Nephron (organoid): ENCODE data around the gene TUBGCP5.
"Not testable (repeated sequence)": the region's sequence is repeated elsewhere in the genome, so short reads cannot be mapped to it uniquely, and the experiment has no call there.

Experiments used
- H3K27ac Mint-ChIP-seq, 3 experiments: 2 replicates each; pipeline ENCODE4 v1.8.0; 2020; ENCODE audit warnings: mixed read lengths in 3 of 3, mild to moderate bottlenecking in 2 of 3, moderate library complexity in 1 of 3
- H3K27me3 Mint-ChIP-seq: 2 replicates; pipeline ENCODE4 v1.8.0; 2021; ENCODE audit warnings: low read depth, mild to moderate bottlenecking, moderate library complexity, mixed read lengths
- H3K36me3 Mint-ChIP-seq: 2 replicates; pipeline ENCODE4 v1.8.0; 2020; ENCODE audit warnings: low read depth, mixed read lengths
- H3K4me1 Mint-ChIP-seq: 2 replicates; pipeline ENCODE4 v1.8.0; 2020; ENCODE audit warnings: mixed read lengths
- H3K4me3 Mint-ChIP-seq, 3 experiments: 2 replicates each; pipeline ENCODE4 v1.8.0; 2020; ENCODE audit warnings: mild to moderate bottlenecking in 3 of 3, mixed read lengths in 3 of 3, moderate library complexity in 2 of 3
- H3K9me3 Mint-ChIP-seq: 2 replicates; pipeline ENCODE4 v1.8.0; 2020; ENCODE audit warnings: mixed read lengths
- TF ChIP-seq, protein P1 (sequence below), 3 experiments: fragments of 200-600 bp; sonication (generic); IDR thresholded peaks; one replicate each; pipeline ENCODE4 v1.5.0; 2021; ENCODE audit warnings: antibody characterized with exemption in 3 of 3; ENCODE audit not compliant: unreplicated experiment in 3 of 3

Gene TUBGCP5

DNA sequence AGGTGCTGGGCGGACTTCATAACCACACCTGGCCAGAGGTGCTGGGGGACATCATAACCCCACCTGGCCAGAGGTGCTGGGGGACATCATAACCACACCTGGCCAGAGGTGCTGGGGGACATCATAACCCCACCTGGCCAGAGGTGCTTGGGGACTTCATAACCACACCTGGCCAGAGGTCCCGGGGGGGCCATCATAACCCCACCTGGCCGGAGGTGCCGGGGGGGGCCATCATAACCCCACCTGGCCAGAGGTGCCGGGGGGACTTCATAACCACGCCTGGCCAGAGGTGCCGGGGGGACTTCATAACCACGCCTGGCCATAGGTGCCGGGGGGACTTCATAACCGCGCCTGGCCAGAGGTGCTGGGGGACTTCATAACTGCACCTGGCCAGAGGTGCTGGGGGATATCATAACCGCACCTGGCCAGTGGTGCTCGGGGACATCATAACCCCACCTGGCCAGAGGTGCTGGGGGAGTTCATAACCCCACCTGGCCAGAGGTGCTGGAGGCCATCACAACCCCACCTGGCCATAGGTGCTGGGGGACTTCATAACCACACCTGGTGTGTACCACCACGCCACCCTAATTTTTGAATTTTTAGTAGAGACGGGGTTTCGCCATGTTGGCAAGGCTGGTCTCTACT lies 10.7 kb upstream of the TUBGCP5 start:
- no peaks in the 10 kb centered on the region for H3K27me3 Mint-ChIP-seq
- TF ChIP-seq, protein P1, sequence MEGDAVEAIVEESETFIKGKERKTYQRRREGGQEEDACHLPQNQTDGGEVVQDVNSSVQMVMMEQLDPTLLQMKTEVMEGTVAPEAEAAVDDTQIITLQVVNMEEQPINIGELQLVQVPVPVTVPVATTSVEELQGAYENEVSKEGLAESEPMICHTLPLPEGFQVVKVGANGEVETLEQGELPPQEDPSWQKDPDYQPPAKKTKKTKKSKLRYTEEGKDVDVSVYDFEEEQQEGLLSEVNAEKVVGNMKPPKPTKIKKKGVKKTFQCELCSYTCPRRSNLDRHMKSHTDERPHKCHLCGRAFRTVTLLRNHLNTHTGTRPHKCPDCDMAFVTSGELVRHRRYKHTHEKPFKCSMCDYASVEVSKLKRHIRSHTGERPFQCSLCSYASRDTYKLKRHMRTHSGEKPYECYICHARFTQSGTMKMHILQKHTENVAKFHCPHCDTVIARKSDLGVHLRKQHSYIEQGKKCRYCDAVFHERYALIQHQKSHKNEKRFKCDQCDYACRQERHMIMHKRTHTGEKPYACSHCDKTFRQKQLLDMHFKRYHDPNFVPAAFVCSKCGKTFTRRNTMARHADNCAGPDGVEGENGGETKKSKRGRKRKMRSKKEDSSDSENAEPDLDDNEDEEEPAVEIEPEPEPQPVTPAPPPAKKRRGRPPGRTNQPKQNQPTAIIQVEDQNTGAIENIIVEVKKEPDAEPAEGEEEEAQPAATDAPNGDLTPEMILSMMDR (IDR thresholded peaks at IDR 0.05; ENCODE audit: unreplicated experiment in 3 of 3): no peak
- H3K4me1 Mint-ChIP-seq: no peaks in the 10 kb centered on the region
- no peaks in the 10 kb centered on the region for H3K36me3 Mint-ChIP-seq
- no peak overlapping the region for H3K27ac Mint-ChIP-seq
- H3K4me3 Mint-ChIP-seq: no peak overlapping the region
- peaks cover 3% of the 10 kb centered on the region for H3K9me3 Mint-ChIP-seq

DNA sequence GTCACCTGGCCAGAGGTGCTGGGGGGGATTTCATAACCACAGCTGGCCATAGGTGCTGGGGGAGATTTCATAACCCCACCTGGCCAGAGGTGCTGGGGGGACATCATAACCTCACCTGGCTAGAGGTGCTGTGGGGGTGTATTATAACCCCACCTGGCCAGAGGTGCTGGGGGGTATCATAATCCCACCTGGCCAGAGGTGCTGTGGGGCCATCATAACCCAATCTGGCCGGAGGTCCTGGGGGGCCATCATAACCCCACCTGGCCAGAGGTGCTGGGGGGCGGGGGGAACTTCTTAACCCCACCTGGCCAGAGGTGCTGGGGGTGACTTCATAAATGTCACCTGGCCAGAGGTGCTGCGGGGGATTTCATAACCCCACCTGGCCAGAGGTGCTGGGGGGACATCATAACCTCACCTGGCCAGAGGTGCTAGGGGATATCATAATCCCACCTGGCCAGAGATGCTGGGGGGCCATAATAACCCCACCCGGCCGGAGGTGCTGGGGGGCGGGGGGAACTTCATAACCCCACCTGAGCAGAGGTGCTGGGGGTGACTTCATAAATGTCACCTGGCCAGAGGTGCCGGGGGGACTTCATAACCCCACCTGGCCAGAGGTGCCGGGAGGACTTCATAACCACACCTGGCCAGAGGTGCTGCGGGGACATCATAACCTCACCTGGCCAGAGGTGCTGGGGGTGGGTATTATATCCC lies 9.4 kb upstream of the TUBGCP5 start:
- H3K9me3 Mint-ChIP-seq, H3K4me1 Mint-ChIP-seq, H3K27ac Mint-ChIP-seq, H3K4me3 Mint-ChIP-seq, H3K36me3 Mint-ChIP-seq, H3K27me3 Mint-ChIP-seq: not testable (repeated sequence)

DNA sequence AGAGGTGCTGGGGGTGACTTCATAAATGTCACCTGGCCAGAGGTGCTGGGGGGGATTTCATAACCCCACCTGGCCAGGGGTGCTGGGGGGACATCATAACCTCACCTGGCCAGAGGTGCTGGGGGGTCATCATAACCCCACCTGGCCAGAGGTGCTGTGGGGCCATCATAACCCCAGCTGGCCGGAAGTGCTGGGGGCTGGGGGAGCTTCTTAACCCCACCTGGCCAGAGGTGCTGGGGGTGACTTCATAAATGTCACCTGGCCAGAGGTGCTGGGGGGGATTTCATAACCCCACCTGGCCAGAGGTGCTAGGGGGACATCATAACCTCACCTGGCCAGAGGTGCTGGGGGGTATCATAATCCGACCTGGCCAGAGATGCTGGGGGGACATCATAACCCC lies 4.6 kb upstream of the TUBGCP5 start:
- H3K27me3 Mint-ChIP-seq, H3K36me3 Mint-ChIP-seq: not testable (repeated sequence)

DNA sequence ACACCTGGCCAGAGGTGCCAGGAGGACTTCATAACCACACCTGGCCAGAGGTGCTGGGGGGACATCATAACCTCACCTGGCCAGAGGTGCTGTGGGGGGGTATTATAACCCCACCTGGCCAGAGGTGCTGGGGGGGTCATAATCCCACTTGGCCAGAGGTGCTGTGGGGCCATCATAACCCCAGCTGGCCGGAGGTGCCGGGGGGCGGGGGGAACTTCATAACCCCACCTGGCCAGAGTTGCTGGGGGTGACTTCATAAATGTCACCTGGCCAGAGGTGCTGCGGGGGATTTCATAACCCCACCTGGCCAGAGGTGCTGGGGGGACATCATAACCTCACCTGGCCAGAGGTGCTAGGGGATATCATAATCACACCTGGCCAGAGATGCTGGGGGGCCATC lies 4.2 kb upstream of the TUBGCP5 start:
- H3K36me3 Mint-ChIP-seq, H3K4me3 Mint-ChIP-seq, H3K9me3 Mint-ChIP-seq, H3K4me1 Mint-ChIP-seq, H3K27me3 Mint-ChIP-seq, H3K27ac Mint-ChIP-seq: not testable (repeated sequence)

More for the DNA sequence above, 4.6 kb upstream of the TUBGCP5 start:
- H3K27ac Mint-ChIP-seq, H3K9me3 Mint-ChIP-seq, H3K4me3 Mint-ChIP-seq, H3K4me1 Mint-ChIP-seq: not testable (repeated sequence)

DNA sequence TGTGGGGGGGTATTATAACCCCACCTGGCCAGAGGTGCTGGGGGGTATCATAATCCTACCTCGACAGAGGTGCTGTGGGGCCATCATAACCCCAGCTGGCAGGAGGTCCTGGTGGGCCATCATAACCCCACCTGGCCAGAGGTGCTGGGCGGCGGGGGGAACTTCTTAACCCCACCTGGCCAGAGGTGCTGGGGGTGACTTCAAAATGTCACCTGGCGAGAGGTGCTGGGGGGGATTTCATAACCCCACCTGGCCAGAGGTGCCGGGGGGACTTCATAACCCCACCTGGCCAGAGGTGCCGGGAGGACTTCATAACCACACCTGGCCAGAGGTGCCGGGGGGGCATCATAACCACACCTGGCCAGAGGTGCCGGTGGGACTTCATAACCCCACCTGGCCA lies 2.4 kb upstream of the TUBGCP5 start:
- H3K36me3 Mint-ChIP-seq: not testable (repeated sequence)

DNA sequence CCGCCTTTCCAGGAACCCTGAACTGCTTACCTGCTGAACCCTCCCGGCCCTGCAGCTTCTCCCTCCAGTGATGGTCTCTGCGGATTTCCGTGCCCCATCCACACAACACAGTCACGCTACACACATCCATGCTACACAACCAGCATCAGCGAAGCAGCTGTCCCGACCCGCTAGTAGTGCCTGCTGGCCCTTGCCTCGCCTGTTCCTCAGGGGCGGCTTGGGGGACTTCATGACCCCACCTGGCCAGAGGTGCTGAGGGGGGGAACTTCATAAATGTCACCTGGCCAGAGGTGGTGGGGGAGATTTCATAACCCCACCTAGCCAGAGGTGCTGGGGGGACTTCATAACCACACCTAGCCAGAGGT lies 530 bp upstream of the TUBGCP5 start:
- Mint-ChIP-seq H3K4me3 (peak overlapping the region; percentile 93 to 95 (median 93)), H3K4me1 (peaks cover 8% of the 10 kb centered on the region), H3K9me3 (no peaks in the 10 kb centered on the region), H3K27ac (peak overlapping the region; percentile 80 to 94 (median 91)), H3K27me3 (no peaks in the 10 kb centered on the region), H3K36me3 (peaks cover 15% of the 10 kb centered on the region)
- TF ChIP-seq, protein P1 (IDR thresholded peaks at IDR 0.05; ENCODE audit: unreplicated experiment in 3 of 3): no peak

More for the DNA sequence above, 2.4 kb upstream of the TUBGCP5 start:
- not testable (repeated sequence) for H3K27me3 Mint-ChIP-seq, H3K27ac Mint-ChIP-seq, H3K9me3 Mint-ChIP-seq, H3K4me3 Mint-ChIP-seq, H3K4me1 Mint-ChIP-seq

DNA sequence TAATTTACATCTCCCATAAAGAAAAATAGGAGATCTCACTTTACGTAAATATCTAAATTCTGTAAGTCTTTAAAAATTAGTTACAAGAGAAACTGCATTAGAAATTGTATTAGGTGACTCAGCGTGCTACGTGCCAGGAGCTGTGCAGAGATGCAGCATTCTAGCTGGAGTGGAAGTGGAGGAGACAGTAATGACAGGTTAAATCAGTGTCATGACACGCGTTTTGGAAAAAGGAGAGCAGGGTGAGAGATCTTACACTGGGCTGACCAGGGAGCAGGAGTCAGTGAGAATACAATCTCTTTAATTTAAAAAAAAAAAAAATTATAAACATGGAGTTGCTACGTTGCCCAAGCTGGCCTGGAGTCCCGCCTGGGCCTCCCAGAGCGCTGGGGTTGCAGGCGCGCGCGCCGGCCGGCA lies 635 bp downstream of the TUBGCP5 start:
- Mint-ChIP-seq H3K36me3 (peaks cover 26% of the 10 kb centered on the region), H3K9me3 (no peaks in the 10 kb centered on the region), H3K4me1 (peaks cover 8% of the 10 kb centered on the region), H3K27me3 (no peaks in the 10 kb centered on the region), H3K4me3 (peak overlapping the region; percentile 95 to 99 (median 98)), H3K27ac (peak overlapping the region; percentile 92 to 94 (median 92))
- TF ChIP-seq, protein P1 (IDR thresholded peaks at IDR 0.05; ENCODE audit: unreplicated experiment in 3 of 3): no peak

DNA sequence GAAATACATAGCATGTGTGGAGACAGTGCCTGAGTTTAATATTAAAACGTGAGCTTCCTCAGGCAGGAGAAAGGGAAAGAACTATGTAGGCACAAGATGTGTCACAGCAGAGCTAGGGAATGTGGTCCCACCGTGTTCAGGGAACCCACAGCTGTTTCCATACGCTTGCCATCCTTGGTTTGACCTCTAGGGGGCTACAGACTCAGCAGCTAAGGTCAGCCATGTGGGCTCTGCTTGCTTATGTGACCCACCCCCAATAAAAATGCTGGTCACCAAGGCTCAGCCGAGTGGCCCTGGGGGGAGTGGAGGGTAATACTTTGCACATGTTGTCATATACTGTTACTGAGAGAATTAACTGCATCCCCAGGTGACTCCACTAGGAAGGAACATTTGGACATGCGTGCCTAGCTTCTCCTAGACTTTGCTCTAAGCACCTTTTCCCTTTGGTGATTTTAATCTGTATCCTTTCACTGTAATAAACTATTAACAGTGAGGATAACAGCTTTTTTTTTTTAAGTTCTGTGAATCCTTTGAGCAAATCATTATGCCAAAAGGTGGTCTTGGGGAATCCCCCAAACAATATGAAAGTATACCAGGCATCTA lies 3.3 kb downstream of the TUBGCP5 start:
- Mint-ChIP-seq H3K9me3 (no peaks in the 10 kb centered on the region), H3K36me3 (peaks cover 44% of the 10 kb centered on the region), H3K4me1 (peaks cover 8% of the 10 kb centered on the region), H3K4me3 (peak overlapping the region in 1 of 3 experiments; percentile 60), H3K27ac (no peak overlapping the region), H3K27me3 (no peaks in the 10 kb centered on the region)
- TF ChIP-seq, protein P1 (IDR thresholded peaks at IDR 0.05; ENCODE audit: unreplicated experiment in 3 of 3): peak; percentile 58 to 67 (median 65)
